DOHH2 (cell line): ENCODE results near the gene SH2B2.

Source experiments
- H3F3A ChIP-seq: fragments of 200-600 bp; sonication (generic), shearing (Covaris generic); 2 replicates; pipeline ENCODE4 v1.6.0; 2016; ENCODE audit warnings: antibody characterized with exemption, mild to moderate bottlenecking; ENCODE audit not compliant: control insufficient read depth, insufficient read depth
- H3K27ac ChIP-seq: fragments of 200-600 bp; sonication (generic); 2 replicates; pipeline ENCODE4 v1.5.1; 2014; ENCODE audit warnings: low read depth, mild to moderate bottlenecking, low read length, moderate library complexity
- H3K27me3 ChIP-seq: fragments of 200-600 bp; sonication (generic); 2 replicates; pipeline ENCODE4 v1.6.1; 2014; ENCODE audit warnings: mild to moderate bottlenecking, low read length, mixed read lengths; ENCODE audit not compliant: control insufficient read depth
- H3K36me3 ChIP-seq: fragments of 200-600 bp; sonication (generic); 2 replicates; pipeline ENCODE4 v1.6.1; 2014; ENCODE audit warnings: mild to moderate bottlenecking, low read length, moderate library complexity, mixed read lengths; ENCODE audit not compliant: control insufficient read depth
- H3K4me1 ChIP-seq: fragments of 200-600 bp; sonication (generic); 2 replicates; pipeline ENCODE4 v1.6.1; 2014; ENCODE audit warnings: mild to moderate bottlenecking, low read length, mixed read lengths; ENCODE audit not compliant: control insufficient read depth
- H3K4me2 ChIP-seq: fragments of 200-600 bp; sonication (generic); 2 replicates; pipeline ENCODE4 v1.6.0; 2014; ENCODE audit warnings: mild to moderate bottlenecking, low read length, moderate library complexity
- H3K4me3 ChIP-seq: fragments of 200-600 bp; sonication (generic); 2 replicates; pipeline ENCODE4 v1.5.1; 2014; ENCODE audit warnings: mild to moderate bottlenecking, low read length, mixed read lengths
- H3K79me2 ChIP-seq: fragments of 200-600 bp; sonication (generic); 2 replicates; pipeline ENCODE4 v1.6.1; 2014; ENCODE audit warnings: mild to moderate bottlenecking, low read length, mixed read lengths; ENCODE audit not compliant: control insufficient read depth
- H3K9me2 ChIP-seq: fragments of 200-600 bp; sonication (generic); replicated peaks from 2 replicates; pipeline ENCODE4 v1.6.1; 2014; ENCODE audit warnings: mild to moderate bottlenecking, low read length, mixed read lengths; ENCODE audit not compliant: control insufficient read depth
- H3K9me3 ChIP-seq: fragments of 200-600 bp; sonication (generic); 2 replicates; pipeline ENCODE4 v1.6.1; 2014; ENCODE audit warnings: antibody characterized with exemption, low read length, mixed read lengths; ENCODE audit not compliant: control insufficient read depth, insufficient read depth
- H4K20me1 ChIP-seq: fragments of 200-600 bp; sonication (generic); 2 replicates; pipeline ENCODE4 v1.6.0; 2014; ENCODE audit warnings: low read depth, mild to moderate bottlenecking, antibody characterized with exemption, low read length, moderate library complexity; ENCODE audit not compliant: control insufficient read depth, insufficient read depth
- CTCF ChIP-seq: fragments of 200-600 bp; sonication (generic); IDR thresholded peaks from one replicate; pipeline ENCODE4 v1.5.1; 2014; ENCODE audit warnings: antibody characterized with exemption, mild to moderate bottlenecking, low read depth, low read length; ENCODE audit not compliant: poor library complexity, severe bottlenecking
- EZH2phosphoT487 ChIP-seq: fragments of 200-600 bp; sonication (generic); IDR thresholded peaks from 2 replicates; pipeline ENCODE4 v1.6.1; 2017; ENCODE audit warnings: borderline replicate concordance, mild to moderate bottlenecking, antibody characterized with exemption, low read length, moderate library complexity, mixed read lengths

The SH2B2 gene

GRCh38 chr7:102284399-102284798, 2.3 kb upstream of the SH2B2 start:
- peak overlapping the region; percentile 96 for H3K4me2 ChIP-seq

GRCh38 chr7:102284891-102285539, 1.7 kb upstream of the SH2B2 start:
- TF ChIP-seq EZH2phosphoT487 (0 out of 2 replicates have a peak, but pooled peaks have one; percentile 25), CTCF (no peak)
- H4K20me1 ChIP-seq = peaks cover 3% of the 10 kb centered on the region; the same call in 1 of the 2 replicates
- H3K27me3 ChIP-seq = peaks cover 6% of the 10 kb centered on the region; the same call in 1 of the 2 replicates
- peak overlapping the region; percentile 81 for H3K4me3 ChIP-seq
- H3K36me3 ChIP-seq = peaks cover 13% of the 10 kb centered on the region
- H3K9me2 ChIP-seq = no peaks in the 10 kb centered on the region
- peaks cover 30% of the 10 kb centered on the region for H3K79me2 ChIP-seq
- no peaks in the 10 kb centered on the region for H3K9me3 ChIP-seq
- H3F3A ChIP-seq = peaks cover 23% of the 10 kb centered on the region
- H3K4me2 ChIP-seq = peak overlapping the region; percentile 96
- peaks cover 60% of the 10 kb centered on the region for H3K4me1 ChIP-seq
- no peak overlapping the region for H3K27ac ChIP-seq

More at GRCh38 chr7:102284399-102284798, 2.3 kb upstream of the SH2B2 start:
- Histone ChIP-seq H3K4me1 (peaks cover 60% of the 10 kb centered on the region), H3F3A (peaks cover 19% of the 10 kb centered on the region), H3K79me2 (peaks cover 25% of the 10 kb centered on the region), H3K9me2 (no peaks in the 10 kb centered on the region), H4K20me1 (peaks cover under 1% of the 10 kb centered on the region; the same call in 1 of the 2 replicates), H3K4me3 (peak overlapping the region; percentile 81), H3K36me3 (peaks cover 10% of the 10 kb centered on the region), H3K27me3 (peaks cover 6% of the 10 kb centered on the region; the same call in 1 of the 2 replicates), H3K9me3 (no peaks in the 10 kb centered on the region), H3K27ac (no peak overlapping the region)
- TF ChIP-seq CTCF (no peak), EZH2phosphoT487 (no peak)

GRCh38 chr7:102285540-102286236, 980 bp upstream of the SH2B2 start:
- peaks cover 62% of the 10 kb centered on the region for H3K4me1 ChIP-seq
- no peaks in the 10 kb centered on the region for H3K9me2 ChIP-seq
- TF ChIP-seq EZH2phosphoT487 (no peak), CTCF (peak; percentile 34)
- peak overlapping the region; percentile 81 for H3K4me3 ChIP-seq
- H3K36me3 ChIP-seq = peaks cover 17% of the 10 kb centered on the region
- peak overlapping the region; percentile 96 for H3K4me2 ChIP-seq
- H3K79me2 ChIP-seq = peaks cover 33% of the 10 kb centered on the region
- peaks cover 6% of the 10 kb centered on the region; the same call in 1 of the 2 replicates for H3K27me3 ChIP-seq
- H3F3A ChIP-seq = peaks cover 27% of the 10 kb centered on the region
- peaks cover 6% of the 10 kb centered on the region for H4K20me1 ChIP-seq
- peak overlapping the region; percentile 38; the same call in 1 of the 2 replicates for H3K27ac ChIP-seq
- no peaks in the 10 kb centered on the region for H3K9me3 ChIP-seq
